ENCODE data around the gene STXBP6. TPM values are rescaled to one million over a fixed set of nuclear protein-coding genes. Genes with fewer than 3 reads are reported as not detected.

STXBP6 gene
- total and polyA plus RNA-seq, 2 of the 13 experiments (the other 11 are each of a cell fraction or from before 2014, with no cell fraction given) = 35.3 to 42.8 TPM

- TF ChIP-seq TFE3 (CRISPR knock-in tag; IDR thresholded peaks at IDR 0.05) (peak; percentile 42; the same call in 1 of the 2 replicates), ZNF318 (CRISPR knock-in tag; IDR thresholded peaks at IDR 0.05) (no peak), FOXM1 (CRISPR knock-in tag; IDR thresholded peaks at IDR 0.05) (no peak), MAX (IDR thresholded peaks at IDR 0.05) (peak; percentile 30; the same call in 1 of the 2 replicates), HNRNPH1 (optimal IDR thresholded peaks at IDR 0.05; ENCODE audit: low read depth, low read length) (no peak), KDM2A (CRISPR knock-in tag; IDR thresholded peaks at IDR 0.05; ENCODE audit: borderline replicate concordance, low read depth) (peak; percentile 40; the same call in 1 of the 2 replicates), ZNF556 (CRISPR knock-in tag; IDR thresholded peaks at IDR 0.05; ENCODE audit: borderline replicate concordance) (0 out of 2 replicates have a peak, but pooled peaks have one; percentile 24), JUNB (CRISPR knock-in tag; IDR thresholded peaks at IDR 0.05; ENCODE audit: borderline replicate concordance) (no peak), ZNF337 (CRISPR knock-in tag; IDR thresholded peaks at IDR 0.05; ENCODE audit: borderline replicate concordance, low read depth) (no peak), ZNF382 (CRISPR knock-in tag; IDR thresholded peaks at IDR 0.05; ENCODE audit: borderline replicate concordance) (no peak), EP300 (IDR thresholded peaks at IDR 0.05; ENCODE audit: low read depth in 2 of 2, low read length in 2 of 2) (peak in 1 of 2 experiments; percentile 36; a peak in 1 of 4 replicates), EP300 (CRISPR knock-in tag; IDR thresholded peaks at IDR 0.05; ENCODE audit: borderline replicate concordance) (no peak), TAF15 (IDR thresholded peaks at IDR 0.05; ENCODE audit: low read depth, low read length, poor library complexity, severe bottlenecking) (no peak), RFX5 (IDR thresholded peaks at IDR 0.05; ENCODE audit: low read depth, low read length) (no peak), RARG (CRISPR knock-in tag; IDR thresholded peaks at IDR 0.05; ENCODE audit: low read depth) (no peak), ZNF878 (CRISPR knock-in tag; IDR thresholded peaks at IDR 0.05) (no peak)
Observed at GRCh38 chr14:24874514-24875202, 175.3 kb downstream of the STXBP6 start (continued).

Measured in HepG2 (cell line).